Measurements from ENCODE around the gene AMACR. TPM values are rescaled to one million over a fixed set of nuclear protein-coding genes. Genes with fewer than 3 reads are reported as not detected.

Gene AMACR
- total and polyA plus RNA-seq, 2 of the 8 experiments (the other 6 are each of a cell fraction or from before 2014, with no cell fraction given) = 9.1 to 12.6 TPM

- no peaks in the 10 kb centered on the region for H3K79me1 ChIP-seq (ENCODE audit: low read depth, low read length)
- H2BK12ac ChIP-seq (ENCODE audit: low read depth, low read length) = peak within 1 kb of the TSS; percentile 83; the same call in 1 of the 2 replicates
- peaks cover 0 to 17% (median 13%) of the 10 kb centered on the region in 4 experiments; a peak in 5 of 7 replicates for H3K27me3 ChIP-seq (replicated peaks in 1 of 4; ENCODE audit: control insufficient read depth in 3 of 4, extremely low read depth in 1 of 4, insufficient read depth in 3 of 4, low read length in 3 of 4)
- H3K4me3 ChIP-seq (ENCODE audit: extremely low read depth in 1 of 4, insufficient read depth in 2 of 4, low read depth in 3 of 4, low read length in 4 of 4) = peak within 1 kb of the TSS; percentile 45 to 71 (median 66)
- WGBS, 2 experiments (ENCODE audit: extremely low coverage in 1 of 2, insufficient coverage in 1 of 2, insufficient read length in 1 of 2, insufficient replicate concordance in 2 of 2, low coverage in 1 of 2, low lambda C conversion rate in 2 of 2, missing lambda C conversion rate in 1 of 2) = 53% methylated on average over 45 of the region's 45 CpGs; no CpG with 5 or more reads in 1 of the 2 experiments
- H3K4me2 ChIP-seq (ENCODE audit: insufficient read depth in 1 of 2, low read depth in 2 of 2, low read length in 2 of 2) = peak within 1 kb of the TSS; percentile 82 to 98
- H3K18ac ChIP-seq (ENCODE audit: extremely low read depth, low read length) = no peak within 1 kb of the TSS
- no peak within 1 kb of the TSS for H4K5ac ChIP-seq (ENCODE audit: insufficient read length, low read depth, low read length)
- no peaks in the 10 kb centered on the region for H3K79me2 ChIP-seq (ENCODE audit: control insufficient read depth in 1 of 2, insufficient read depth in 2 of 2, low read length in 2 of 2)
- H3K4me1 ChIP-seq (replicated peaks in 1 of 4; ENCODE audit: control insufficient read depth in 3 of 4, insufficient read depth in 4 of 4, low read length in 3 of 4) = peaks cover under 1 to 4% (median 2%) of the 10 kb centered on the region in 4 experiments; a peak in 4 of 7 replicates
- no peak within 1 kb of the TSS for H3K23ac ChIP-seq (ENCODE audit: insufficient read length)
- H3K9me3 ChIP-seq (ENCODE audit: insufficient read depth in 2 of 2, low read depth in 1 of 2, low read length in 1 of 2) = no peaks in the 10 kb centered on the region
- H4K91ac ChIP-seq (replicated peaks; ENCODE audit: insufficient read length, low read length) = no peak within 1 kb of the TSS
- H3K9ac ChIP-seq (replicated peaks in 1 of 4; ENCODE audit: extremely low read depth in 1 of 4, low read depth in 3 of 4, low read length in 3 of 4) = peak within 1 kb of the TSS in 1 of 4 experiments; percentile 61; a peak in 1 of 7 replicates
- FAIRE-seq (no peak), DNase-seq (ENCODE audit: low read depth in 1 of 2, low spot score in 2 of 2) (peak in 1 of 2 experiments; percentile 66)
- peak within 1 kb of the TSS; percentile 94 for H2AFZ ChIP-seq (ENCODE audit: low read length)
- H3K4ac ChIP-seq (replicated peaks; ENCODE audit: insufficient read length, low read depth, low read length) = no peak within 1 kb of the TSS
- ChIA-PET POLR2A (ENCODE audit: partially characterized antibody) (no interaction called here), CTCF (ENCODE audit: partially characterized antibody) (interaction anchor here (0.6 to 4.6 kb wide), 24 partner anchors 8 to 501 kb away, joined by 3 to 44 read pairs (median 4); partner anchors contain the start of gene ADAMTS12)
- H3K14ac ChIP-seq (ENCODE audit: insufficient read length) = no peak within 1 kb of the TSS
- H3K23me2 ChIP-seq (ENCODE audit: low read depth, low read length) = peaks cover 7% of the 10 kb centered on the region
- 0 out of 2 replicates have a peak within 1 kb of the TSS, but pooled peaks have one; percentile 45 for H2BK5ac ChIP-seq (ENCODE audit: low read depth, low read length)
- no peak within 1 kb of the TSS; the same call in 1 of the 2 replicates for H2BK15ac ChIP-seq (ENCODE audit: low read length)
- no peak for TF ChIP-seq BACH1 (IDR thresholded peaks at IDR 0.05; ENCODE audit: low read length)
- no peak for TF ChIP-seq TAF7 (optimal IDR thresholded peaks at IDR 0.05; ENCODE audit: borderline replicate concordance, low read depth, low read length)
- peak; percentile 57; the same call in 1 of the 2 replicates for TF ChIP-seq SUZ12 (IDR thresholded peaks at IDR 0.05; ENCODE audit: low read length)
- 0 out of 4 replicates have a peak, but pooled peaks of 1 of the 2 experiments have one; percentile 4 for TF ChIP-seq HDAC2 (IDR thresholded peaks at IDR 0.05; ENCODE audit: borderline replicate concordance in 1 of 2, low read depth in 2 of 2, low read length in 2 of 2)
- TF ChIP-seq MAFK (IDR thresholded peaks at IDR 0.05; ENCODE audit: low read depth, low read length) = no peak
- TF ChIP-seq KDM4A (IDR thresholded peaks at IDR 0.05; ENCODE audit: low read depth, low read length, severe bottlenecking) = peak; percentile 83
- no peak for TF ChIP-seq SIX5 (IDR thresholded peaks at IDR 0.05; ENCODE audit: low read depth, low read length)
- no peak for TF ChIP-seq CBX8 (IDR thresholded peaks at IDR 0.05; ENCODE audit: borderline replicate concordance, low read depth, low read length)
- no peak for TF ChIP-seq JUN (IDR thresholded peaks at IDR 0.05; ENCODE audit: low read depth, low read length)
- TF ChIP-seq SAP30 (IDR thresholded peaks at IDR 0.05; ENCODE audit: insufficient read depth, insufficient replicate concordance, low read length) = peak; percentile 18
- TF ChIP-seq HDAC6 (IDR thresholded peaks at IDR 0.05; ENCODE audit: low read depth, low read length) = no peak
- no peak for TF ChIP-seq TCF12 (IDR thresholded peaks at IDR 0.05; ENCODE audit: low read depth, low read length)
- H2BK20ac ChIP-seq (ENCODE audit: low read length) = no peak within 1 kb of the TSS
- H3K56ac ChIP-seq (replicated peaks; ENCODE audit: insufficient read length, low read depth, low read length) = no peak within 1 kb of the TSS
- H3K36me3 ChIP-seq (ENCODE audit: control insufficient read depth in 2 of 4, insufficient read depth in 4 of 4, low read length in 3 of 4) = no peaks in the 10 kb centered on the region
- no peak within 1 kb of the TSS for H2BK120ac ChIP-seq (replicated peaks; ENCODE audit: low read depth, low read length)
- H3K27ac ChIP-seq (ENCODE audit: low read depth, low read length) = no peak within 1 kb of the TSS
- H4K8ac ChIP-seq (ENCODE audit: extremely low read depth, insufficient read depth, low read length) = no peak within 1 kb of the TSS
- H2AK5ac ChIP-seq (ENCODE audit: low read depth, low read length) = no peak within 1 kb of the TSS
- H4K20me1 ChIP-seq (replicated peaks in 1 of 2; ENCODE audit: control insufficient read depth in 1 of 2, insufficient read depth in 2 of 2, low read length in 2 of 2) = no peaks in the 10 kb centered on the region
Measured at GRCh38 chr5:33936381-33937016, 71.4 kb downstream of the AMACR start, which contains the start of gene RXFP3. Gene RXFP3 (plus strand): TSS chr5:33936386. CDS start chr5:33936741, 355 bp downstream.

Measured in H1 (cell line).